ENCODE results near the gene KRT72.

The KRT72 gene

DNA sequence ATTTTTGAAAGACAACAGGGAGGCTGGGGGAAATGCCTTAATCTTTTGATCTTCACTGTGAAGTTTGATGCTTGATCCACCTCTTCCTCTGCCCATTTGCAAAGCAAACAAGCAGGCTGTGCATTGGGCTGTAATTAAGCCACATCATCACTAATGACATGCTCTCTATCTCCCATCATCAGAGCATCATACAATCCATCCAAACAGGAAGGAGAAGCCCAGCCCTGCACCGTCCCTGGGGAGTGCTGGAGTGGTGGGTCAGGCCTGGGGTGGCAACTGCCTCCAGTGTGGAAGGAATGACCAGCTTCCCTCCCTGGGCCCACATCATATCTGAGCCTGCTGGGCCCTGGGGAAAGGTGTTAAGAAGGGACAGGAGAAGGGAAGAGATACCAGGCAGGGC is 20.8 kb downstream of the KRT72 start:
- no peak for DNase-seq (ENCODE audit: low read depth in 1 of 2, low spot score in 1 of 2)

- no peak for DNase-seq (ENCODE audit: low read depth in 1 of 2, low spot score in 1 of 2)
These were observed 21.5 kb downstream of the KRT72 start for GRCh38 chr12:52579468-52580465.

- DNase-seq (ENCODE audit: low read depth in 1 of 2, low spot score in 1 of 2): no peak
These were observed 22.8 kb downstream of the KRT72 start for GRCh38 chr12:52578469-52578868.

- no peak for DNase-seq (ENCODE audit: low read depth in 1 of 2, low spot score in 1 of 2)
These were observed 23.9 kb downstream of the KRT72 start for GRCh38 chr12:52577316-52577715.

DNA sequence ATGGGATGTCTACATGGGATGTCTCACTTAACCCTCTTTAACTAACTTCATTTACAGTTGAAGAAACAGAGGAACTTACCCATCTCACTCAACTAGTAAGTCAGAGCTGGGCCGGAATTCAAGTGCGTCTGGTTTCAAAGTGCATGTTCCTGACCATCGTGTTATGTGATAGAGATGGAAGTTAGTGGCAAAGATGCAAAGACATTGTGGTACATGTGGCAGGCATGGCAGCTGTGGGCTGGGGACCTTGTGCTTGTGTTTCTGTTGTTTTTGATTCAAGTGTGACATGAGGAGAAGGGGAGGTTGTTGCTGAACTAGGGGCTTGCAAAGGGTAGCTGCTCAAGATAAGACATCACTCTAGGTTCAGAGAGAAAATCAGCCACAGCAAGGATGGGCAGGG is 25.3 kb downstream of the KRT72 start:
- no peak for DNase-seq (ENCODE audit: low read depth in 1 of 2, low spot score in 1 of 2)

DNA sequence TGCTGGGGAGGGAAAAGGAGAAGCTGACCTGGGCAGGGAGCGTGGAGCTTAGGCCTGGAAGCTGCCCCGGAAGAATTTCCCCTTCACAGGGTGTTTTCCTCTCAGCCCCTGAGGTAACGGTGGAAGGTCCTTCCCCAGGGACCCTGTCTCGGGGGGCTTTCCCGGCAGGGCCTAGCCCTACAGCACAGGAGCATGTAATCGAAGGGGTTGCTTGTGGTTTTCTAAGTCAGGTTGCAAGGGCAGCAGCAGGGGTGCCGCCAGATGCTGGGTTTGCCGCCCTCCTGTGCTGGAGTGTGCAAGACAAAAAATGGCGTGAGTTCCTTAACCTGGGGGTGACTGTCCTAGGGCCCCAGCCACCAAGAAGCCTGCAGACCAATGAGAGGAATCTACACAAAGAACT is 26.0 kb downstream of the KRT72 start:
- DNase-seq (ENCODE audit: low read depth in 1 of 2, low spot score in 1 of 2): no peak

GRCh38 chr12:52573743-52574142 is 27.5 kb downstream of the KRT72 start, which contains the start of gene KRT74:
KRT74 (minus strand) TSS chr12:52573843; CDS start chr12:52573777, 66 bp downstream.
- DNase-seq (ENCODE audit: low read depth in 1 of 2, low spot score in 1 of 2): no peak

DNA sequence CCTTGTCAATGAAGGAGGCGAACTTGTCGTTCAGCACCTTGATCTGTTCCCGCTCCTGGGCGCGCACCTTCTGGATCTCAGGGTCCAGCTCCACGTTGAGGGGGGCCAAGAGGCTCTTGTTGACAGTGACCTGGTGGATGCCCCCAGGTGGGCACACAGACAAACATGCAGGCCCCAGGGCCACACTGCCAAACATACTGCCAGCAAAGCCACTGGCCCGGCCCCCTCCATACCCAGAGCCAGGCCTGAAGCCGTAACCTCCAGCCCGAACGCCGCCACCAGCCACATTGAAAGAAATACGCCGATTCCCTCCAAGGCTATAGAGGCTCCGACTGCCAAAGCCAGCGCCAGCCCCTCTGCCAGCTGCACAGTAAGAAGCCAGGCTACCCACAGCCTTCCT is 28.0 kb downstream of the KRT72 start:
- no peak for DNase-seq (ENCODE audit: low read depth in 1 of 2, low spot score in 1 of 2)

DNA sequence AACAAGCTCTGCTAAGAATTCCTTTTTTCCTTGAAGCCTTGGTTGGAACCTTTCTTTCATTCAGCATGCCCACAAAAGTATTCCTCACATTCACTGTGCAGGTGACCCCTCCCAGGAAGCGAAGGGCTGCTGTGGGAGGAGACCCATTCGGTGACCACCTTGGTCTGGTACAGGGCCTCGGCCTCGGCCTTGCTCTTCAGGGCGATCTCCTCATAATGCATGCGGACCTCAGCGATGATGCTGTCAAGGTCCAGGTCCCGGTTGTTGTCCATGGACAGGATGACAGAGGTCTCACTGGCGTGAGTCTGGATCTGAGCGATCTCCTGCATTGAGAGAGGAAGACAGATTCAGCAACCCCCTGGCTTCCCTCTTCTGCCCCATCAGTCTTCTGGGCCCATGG is 30.8 kb downstream of the KRT72 start:
- no peak for DNase-seq (ENCODE audit: low read depth in 1 of 2, low spot score in 1 of 2)

- no peak for DNase-seq (ENCODE audit: low read depth in 1 of 2, low spot score in 1 of 2)
These were observed 33.2 kb downstream of the KRT72 start for GRCh38 chr12:52568111-52568510.

DNA sequence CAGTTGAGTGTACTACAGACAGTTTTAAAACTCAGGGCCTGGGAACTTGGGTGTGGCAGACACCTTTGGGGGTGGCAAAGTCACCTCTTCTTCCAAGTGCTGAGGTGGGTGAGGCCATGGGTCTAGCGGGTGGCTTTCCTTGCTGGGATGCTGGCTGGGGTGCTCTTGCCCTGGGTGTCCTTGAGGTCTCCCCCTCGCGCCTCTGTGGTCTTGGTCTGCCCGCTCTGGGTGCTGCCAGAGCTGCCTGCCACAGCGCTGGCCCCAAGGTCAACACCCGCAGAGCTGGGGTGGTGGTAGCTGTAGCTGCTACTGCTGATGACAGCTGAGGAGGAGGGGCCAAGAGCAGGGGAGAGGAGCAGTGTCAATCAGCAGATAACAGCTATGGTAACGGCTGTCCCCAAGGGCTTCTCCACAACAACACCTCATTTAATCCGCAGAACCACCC is 34.4 kb downstream of the KRT72 start:
- DNase-seq (ENCODE audit: low read depth in 1 of 2, low spot score in 1 of 2): no peak

DNA sequence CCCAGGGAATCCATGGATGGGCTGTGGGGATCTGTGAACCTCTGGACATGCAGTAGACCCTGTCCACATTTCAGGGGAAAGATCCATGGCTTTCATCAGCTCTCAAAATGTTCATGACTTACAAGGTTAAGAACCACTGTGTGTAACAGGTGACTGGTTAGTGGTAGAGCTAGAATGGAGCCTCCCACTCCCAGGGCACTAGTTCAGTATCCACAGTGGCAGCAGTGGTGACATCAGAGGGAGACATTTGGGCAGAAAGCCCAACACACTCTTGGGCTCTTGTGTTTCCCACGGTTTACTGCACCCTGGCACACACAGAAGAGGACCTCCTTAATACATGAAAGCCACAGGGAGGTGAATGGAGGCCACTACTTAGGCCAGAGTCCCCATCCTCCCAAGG is 36.7 kb downstream of the KRT72 start:
- DNase-seq (ENCODE audit: low read depth in 1 of 2, low spot score in 1 of 2): no peak

GRCh38 chr12:52561880-52562449 is 39.3 kb downstream of the KRT72 start:
- DNase-seq (ENCODE audit: low read depth in 1 of 2, low spot score in 1 of 2): no peak

DNA sequence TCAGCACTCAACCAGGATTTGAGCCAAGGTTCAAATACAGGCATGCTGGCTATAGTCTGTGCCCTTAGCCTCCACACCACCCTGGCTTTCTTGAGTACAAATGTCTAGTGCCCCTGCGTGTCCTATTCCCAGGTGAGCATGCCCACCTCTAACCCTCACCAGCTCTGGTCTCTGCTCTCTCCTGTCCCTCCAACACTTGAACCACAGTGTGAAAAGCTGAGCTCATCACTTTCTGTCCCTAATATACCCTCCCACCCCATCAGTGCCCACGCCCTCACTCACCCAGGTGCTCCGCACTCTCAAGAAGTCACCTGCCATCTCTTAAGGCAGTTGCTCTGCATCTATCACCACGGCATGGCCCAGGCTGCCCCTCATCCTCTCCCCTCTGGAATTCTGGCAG is 41.3 kb downstream of the KRT72 start:
- no peak for DNase-seq (ENCODE audit: low read depth in 1 of 2, low spot score in 1 of 2)

DNA sequence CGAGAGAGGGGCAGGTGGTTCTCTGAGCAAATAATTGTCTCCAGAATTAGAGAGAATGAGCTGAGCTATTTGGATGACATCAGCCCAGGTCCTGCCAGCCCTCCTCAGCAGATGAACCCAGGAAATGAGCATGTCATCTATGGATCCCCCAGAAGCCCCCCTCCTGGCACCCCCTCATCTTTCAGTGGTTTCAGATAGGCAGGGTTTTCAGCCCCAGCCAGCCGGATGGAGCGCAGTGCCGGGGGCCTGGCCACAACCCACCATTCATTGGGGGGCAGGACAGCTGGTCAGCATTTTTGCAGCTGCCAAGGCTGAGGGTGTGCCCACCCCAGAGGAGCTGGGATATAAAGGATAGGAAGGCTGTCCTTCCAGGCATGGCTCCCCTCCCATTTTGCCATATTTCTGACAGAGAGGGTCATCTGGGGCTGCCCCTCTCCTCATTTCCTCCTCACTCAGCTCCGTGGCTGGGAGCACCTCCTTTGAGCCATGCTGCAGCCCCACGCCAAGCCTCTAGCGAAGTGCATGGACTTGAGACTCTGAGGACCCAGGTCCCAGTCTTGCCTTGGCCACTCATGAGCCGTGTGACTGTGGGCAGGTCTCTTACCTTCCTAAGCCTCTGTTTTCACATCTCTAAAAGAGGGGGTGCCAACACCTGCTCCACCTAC is 42.4 kb downstream of the KRT72 start:
- DNase-seq (ENCODE audit: low read depth in 1 of 2, low spot score in 1 of 2): no peak

DNA sequence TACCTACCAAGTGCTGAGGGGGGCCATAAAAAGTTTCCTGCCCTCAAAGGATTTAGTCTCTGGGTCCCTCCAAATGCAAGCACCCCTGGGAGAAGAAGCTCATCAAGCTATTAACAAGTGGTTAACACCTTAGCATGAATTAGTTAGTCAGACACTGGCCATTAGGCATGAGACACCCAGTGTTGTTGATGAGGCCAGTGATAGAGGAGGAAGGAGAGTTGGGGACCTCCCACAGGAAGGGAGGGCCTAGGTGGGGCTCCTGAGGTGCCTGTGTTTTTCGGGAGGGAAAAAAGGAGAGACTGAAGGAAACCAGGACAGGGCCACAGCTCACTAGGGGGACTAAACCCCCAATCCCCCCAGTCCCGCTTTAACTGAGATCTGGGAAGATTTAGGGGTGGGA is 43.8 kb downstream of the KRT72 start:
- no peak for DNase-seq (ENCODE audit: low read depth in 1 of 2, low spot score in 1 of 2)

DNA sequence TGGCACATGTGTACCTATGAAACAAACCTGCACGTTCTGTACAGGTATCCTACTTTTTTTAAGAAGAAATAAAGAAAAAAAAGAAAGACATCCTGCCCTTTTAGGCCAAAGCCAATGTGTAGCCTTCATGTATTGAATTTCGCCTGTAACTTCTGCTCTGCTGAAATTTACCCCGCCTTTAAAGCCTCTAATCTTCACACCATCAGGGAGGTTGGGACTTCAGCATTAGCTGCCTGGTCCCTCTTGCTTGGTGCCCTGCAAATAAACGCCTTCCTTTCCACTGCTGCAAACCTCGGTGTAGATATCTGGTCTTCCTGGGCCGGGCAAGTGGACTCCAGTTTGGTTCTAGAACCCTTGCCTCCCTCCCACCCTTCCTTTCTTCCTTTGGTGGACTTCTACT is 45.7 kb downstream of the KRT72 start:
- DNase-seq (ENCODE audit: low read depth in 1 of 2, low spot score in 1 of 2): no peak

GRCh38 chr12:52552681-52553195 is 48.5 kb downstream of the KRT72 start, which contains the start of gene KRT71:
KRT71 (minus strand) TSS chr12:52553145; CDS start chr12:52553077, 68 bp downstream.
- no peak for DNase-seq (ENCODE audit: low read depth in 1 of 2, low spot score in 1 of 2)

- DNase-seq (ENCODE audit: low read depth in 1 of 2, low spot score in 1 of 2): no peak
These were observed 49.2 kb downstream of the KRT72 start for GRCh38 chr12:52552055-52552454.

DNA sequence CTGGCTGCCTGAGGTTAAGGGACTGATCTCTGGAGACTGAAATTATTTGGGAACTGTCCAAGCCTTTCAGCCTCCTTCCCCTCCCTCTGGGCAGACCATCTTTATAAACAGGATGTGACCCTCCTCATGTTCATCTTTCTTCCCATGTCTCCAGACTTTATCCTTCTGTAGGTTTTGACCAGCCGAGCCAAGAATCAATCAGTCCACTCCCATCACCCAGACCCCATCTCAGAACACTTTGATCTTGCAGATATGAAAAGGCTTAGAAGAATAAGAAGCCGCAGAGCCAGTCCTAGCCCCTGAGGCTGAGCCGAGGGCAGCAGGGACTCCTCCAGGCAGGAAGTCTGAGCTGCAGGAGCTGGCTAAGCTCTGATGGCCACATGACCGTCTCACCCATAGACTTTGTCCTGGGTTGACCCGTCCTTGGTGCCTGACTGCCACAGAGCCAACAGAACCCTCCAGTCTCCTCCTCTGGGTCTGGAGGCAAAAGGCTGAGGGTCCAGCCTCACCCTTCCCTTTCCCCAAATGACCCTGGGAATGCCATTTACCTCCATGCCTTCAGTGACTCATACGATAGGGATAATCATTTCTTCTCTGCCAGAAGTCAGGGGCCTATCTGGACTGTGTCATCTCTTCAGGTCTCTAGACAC is 49.9 kb downstream of the KRT72 start:
- DNase-seq (ENCODE audit: low read depth in 1 of 2, low spot score in 1 of 2): no peak

DNA sequence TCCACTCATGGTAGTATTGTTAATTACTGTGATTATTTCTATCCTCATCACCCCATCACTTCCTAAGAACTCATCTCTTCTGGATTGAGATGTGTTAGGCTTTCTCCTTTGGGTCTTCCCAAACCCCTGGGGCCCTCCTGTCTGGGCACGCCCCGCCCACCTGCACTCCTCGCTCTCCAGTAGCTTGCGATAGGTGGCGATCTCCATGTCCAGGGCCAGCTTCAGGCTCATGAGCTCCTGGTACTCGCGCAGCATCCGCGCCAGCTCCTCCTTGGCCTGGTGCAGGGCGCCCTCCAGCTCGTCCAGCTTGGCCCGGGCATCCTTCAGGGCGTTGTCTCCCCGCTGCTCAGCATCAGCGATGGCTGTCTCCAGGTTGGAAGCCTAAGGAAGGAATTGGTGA is 55.1 kb downstream of the KRT72 start:
- DNase-seq (ENCODE audit: low read depth in 1 of 2, low spot score in 1 of 2): no peak

All from activated T-helper 1 cell treated with anti-CD3 and anti-CD28 coated beads, Interleukin-2, amount 50 U/mL, for 16 hours (primary cell).